HG03095 (cell line): ENCODE measurements around the gene FNTB.

Experiments
- ATAC-seq: cut with Tn5 transposase; IDR thresholded peaks from one replicate; pipeline ENCODE4 v1.9.1; 2021; ENCODE audit warnings: moderate library complexity; ENCODE audit not compliant: unreplicated experiment

FNTB gene

GRCh38 chr14:64974563-64974962 lies 12.1 kb upstream of the FNTB start:
- no peak for ATAC-seq

- ATAC-seq: no peak
Observed at GRCh38 chr14:64979336-64980074, 7.2 kb upstream of the FNTB start.

- ATAC-seq: no peak
Observed at GRCh38 chr14:64983439-64984310, 3.0 kb upstream of the FNTB start.

- ATAC-seq: no peak
Observed at GRCh38 chr14:64987438-64987767, 708 bp downstream of the FNTB start.

- ATAC-seq: no peak
Observed at GRCh38 chr14:64990296-64990695, 3.6 kb downstream of the FNTB start.

GRCh38 chr14:64990939-64991338 lies 4.2 kb downstream of the FNTB start:
- ATAC-seq: no peak

GRCh38 chr14:64992328-64992885 lies 5.7 kb downstream of the FNTB start:
- no peak for ATAC-seq

GRCh38 chr14:64993266-64993930 lies 6.7 kb downstream of the FNTB start:
- ATAC-seq: no peak

GRCh38 chr14:64994540-64994939 lies 7.8 kb downstream of the FNTB start:
- ATAC-seq: no peak

GRCh38 chr14:64995291-64995690 lies 8.6 kb downstream of the FNTB start:
- no peak for ATAC-seq

- no peak for ATAC-seq
Observed at GRCh38 chr14:64997108-64997794, 10.6 kb downstream of the FNTB start.

GRCh38 chr14:64998455-64998931 lies 11.8 kb downstream of the FNTB start:
- no peak for ATAC-seq

GRCh38 chr14:65000898-65001591 lies 14.3 kb downstream of the FNTB start:
- ATAC-seq: no peak

- ATAC-seq: no peak
Observed at GRCh38 chr14:65001723-65002122, 15.0 kb downstream of the FNTB start.

- ATAC-seq: no peak
Observed at GRCh38 chr14:65002586-65003210, 16.0 kb downstream of the FNTB start.

GRCh38 chr14:65003394-65003793 lies 16.7 kb downstream of the FNTB start:
- peak; percentile 66 for ATAC-seq

- no peak for ATAC-seq
Observed at GRCh38 chr14:65006261-65006721, 19.6 kb downstream of the FNTB start.

GRCh38 chr14:65007202-65007601 lies 20.5 kb downstream of the FNTB start:
- no peak for ATAC-seq

- no peak for ATAC-seq
Observed at GRCh38 chr14:65010211-65010931, 23.7 kb downstream of the FNTB start.
